Transverse colon (tissue), 3 donors: Measurements from ENCODE around the gene CDH13.

Experiments used
- POLR2A ChIP-seq: fragments of 450-650 bp; IDR thresholded peaks from one replicate; pipeline ENCODE4 v1.6.1; 2016; ENCODE audit warnings: antibody characterized with exemption, mild to moderate bottlenecking, moderate library complexity
- TF ChIP-seq, protein P1 (sequence below), 5 experiments: fragments of 200-600 bp in 3 of 5; fragments of 450-650 bp in 2 of 5; sonication (generic) in 3 of 5; IDR thresholded peaks; 1 replicate in 2 of 5; 2 replicates in 3 of 5; pipeline ENCODE4 v1.5.1; 2016 to 2017; ENCODE audit warnings: antibody characterized with exemption in 5 of 5, inconsistent platforms in 3 of 5, mild to moderate bottlenecking in 2 of 5, moderate library complexity in 1 of 5

DNA sequence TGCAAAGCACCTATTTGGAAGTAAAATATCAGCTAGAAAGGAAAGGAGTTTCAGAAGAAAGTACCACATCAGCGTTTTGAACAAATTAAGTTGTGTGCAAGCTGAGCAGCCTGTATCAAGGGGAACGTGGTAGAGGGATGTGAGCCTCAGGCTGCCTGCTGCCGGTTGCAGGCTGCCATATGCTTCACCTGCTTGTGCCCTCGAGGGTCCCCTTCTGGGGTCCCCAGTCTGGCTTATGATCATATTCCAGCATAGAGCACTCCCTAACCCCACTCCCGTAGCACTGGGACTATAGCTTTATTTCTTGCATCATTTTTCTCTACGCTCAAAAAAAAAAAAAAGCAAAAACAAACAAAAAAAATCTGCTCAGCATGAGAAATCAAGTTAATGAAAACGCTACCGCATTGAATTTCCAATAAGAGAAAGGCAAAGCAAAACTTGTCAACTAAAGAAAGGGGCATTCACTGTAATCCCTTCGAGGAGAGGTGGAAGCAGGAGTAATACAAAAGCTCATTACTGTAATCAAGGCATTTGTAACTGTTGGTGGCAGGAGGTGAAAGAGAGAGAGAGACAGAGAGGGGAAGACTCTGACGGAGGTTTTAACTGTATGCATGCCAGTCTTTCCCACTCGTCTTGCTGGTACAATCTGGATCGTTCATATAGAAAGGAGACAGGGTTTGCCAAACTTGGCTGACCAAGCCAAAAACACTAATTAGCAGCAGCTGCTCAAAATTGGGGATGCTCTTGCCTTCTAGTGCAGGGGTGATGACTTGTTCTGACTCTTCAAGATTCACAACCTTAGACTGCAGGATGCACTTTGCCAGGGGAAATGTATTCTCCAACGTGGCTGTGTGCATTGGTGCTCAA lies 922.8 kb downstream of the CDH13 start:
- no peak for TF ChIP-seq POLR2A
- TF ChIP-seq, protein P1, sequence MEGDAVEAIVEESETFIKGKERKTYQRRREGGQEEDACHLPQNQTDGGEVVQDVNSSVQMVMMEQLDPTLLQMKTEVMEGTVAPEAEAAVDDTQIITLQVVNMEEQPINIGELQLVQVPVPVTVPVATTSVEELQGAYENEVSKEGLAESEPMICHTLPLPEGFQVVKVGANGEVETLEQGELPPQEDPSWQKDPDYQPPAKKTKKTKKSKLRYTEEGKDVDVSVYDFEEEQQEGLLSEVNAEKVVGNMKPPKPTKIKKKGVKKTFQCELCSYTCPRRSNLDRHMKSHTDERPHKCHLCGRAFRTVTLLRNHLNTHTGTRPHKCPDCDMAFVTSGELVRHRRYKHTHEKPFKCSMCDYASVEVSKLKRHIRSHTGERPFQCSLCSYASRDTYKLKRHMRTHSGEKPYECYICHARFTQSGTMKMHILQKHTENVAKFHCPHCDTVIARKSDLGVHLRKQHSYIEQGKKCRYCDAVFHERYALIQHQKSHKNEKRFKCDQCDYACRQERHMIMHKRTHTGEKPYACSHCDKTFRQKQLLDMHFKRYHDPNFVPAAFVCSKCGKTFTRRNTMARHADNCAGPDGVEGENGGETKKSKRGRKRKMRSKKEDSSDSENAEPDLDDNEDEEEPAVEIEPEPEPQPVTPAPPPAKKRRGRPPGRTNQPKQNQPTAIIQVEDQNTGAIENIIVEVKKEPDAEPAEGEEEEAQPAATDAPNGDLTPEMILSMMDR (IDR thresholded peaks at IDR 0.05) = no peak
